HG03060 (cell line): ENCODE data around the gene POLD2.

ENCODE experiments used
- ATAC-seq: cut with Tn5 transposase; IDR thresholded peaks from one replicate; pipeline ENCODE4 v1.9.1; 2021; ENCODE audit warnings: low read depth, moderate number of reproducible peaks; ENCODE audit not compliant: unreplicated experiment

Gene POLD2

DNA sequence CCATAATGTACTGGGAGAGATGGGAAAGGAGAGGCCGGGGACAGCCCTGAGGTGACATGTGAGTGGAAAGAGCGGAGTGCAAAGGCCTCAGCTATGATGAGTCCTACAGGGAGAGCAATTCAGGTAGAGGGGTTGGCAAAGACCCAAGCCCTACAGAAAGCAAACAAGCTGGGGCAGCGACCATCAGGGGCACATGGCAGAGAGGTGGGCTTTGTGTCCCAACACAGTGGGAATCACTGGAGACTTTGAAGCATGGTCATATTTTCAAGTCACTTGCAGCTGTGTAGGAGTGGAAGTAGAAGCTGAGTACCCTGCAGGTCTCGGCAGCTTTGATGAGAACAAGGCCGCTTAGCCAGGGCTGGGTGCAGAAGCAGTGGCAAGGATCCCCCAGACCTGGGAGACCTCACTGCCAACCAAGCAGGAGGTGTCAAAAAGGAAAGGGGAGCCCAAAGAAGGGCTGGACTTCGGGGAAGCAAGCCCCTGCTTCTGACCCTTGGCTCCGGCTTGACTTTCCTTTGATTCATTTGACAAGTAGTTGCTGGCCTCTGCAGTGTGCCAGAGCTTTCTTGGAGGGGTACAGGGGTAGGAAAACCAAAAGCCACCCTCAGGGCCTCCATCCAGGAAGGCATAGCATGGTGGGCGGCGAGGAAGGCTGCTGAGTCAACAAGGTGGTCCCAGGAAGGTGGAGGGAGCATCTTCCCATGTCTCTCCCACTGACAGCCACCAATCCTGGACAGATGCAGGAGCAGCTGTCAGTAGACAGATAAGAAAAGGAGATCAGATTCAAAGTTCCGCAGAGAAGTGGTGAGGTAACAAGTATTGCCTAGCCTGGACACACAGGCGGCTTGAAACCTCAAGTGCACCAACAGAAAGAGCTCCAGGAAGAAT lies 56.0 kb downstream of the POLD2 start:
- ATAC-seq: no peak

DNA sequence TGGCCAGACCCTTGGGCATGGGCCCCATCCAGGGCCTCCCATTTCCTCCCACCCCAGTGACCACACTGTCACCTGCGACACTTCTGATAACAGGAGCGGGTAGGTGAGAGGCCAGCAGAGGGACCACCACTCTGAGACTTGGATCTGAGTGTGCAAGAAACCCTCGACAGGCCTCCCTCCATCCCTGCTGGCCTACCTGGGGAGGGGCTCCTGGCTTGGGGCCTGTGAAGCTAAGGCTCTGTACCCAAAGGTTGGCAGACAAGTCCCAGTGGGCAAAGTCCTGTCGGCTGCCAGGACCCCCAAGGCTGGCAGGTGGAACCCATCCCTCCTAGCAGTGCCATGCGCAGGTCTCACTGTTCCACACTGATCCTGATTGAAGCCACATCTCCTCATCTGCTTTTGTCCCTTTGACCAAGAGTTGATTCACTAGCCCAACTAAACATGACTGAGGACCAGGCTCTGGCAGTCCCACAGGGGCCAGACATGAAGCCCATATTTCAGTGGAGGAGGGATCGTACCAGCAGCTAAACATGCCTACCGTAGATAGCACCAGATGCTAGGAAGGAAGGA lies 56.8 kb downstream of the POLD2 start:
- no peak for ATAC-seq

DNA sequence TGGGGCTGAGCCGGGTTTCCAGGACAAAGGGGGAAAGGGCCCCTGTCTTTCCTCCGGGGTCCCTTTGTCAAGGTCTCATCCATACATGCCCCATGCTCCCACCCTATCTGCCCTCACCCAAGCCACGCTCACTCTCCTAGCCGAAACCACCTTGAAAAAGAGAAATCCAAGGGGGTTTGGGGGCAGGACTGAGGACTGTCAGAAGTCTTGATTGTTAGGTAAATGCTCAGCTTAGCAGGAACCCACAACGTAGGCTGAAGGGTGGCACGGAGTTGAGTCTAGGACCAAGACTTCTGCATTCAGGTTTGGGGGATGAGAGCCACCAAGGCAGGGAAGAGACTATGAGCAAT lies 57.3 kb downstream of the POLD2 start:
- ATAC-seq: no peak

DNA sequence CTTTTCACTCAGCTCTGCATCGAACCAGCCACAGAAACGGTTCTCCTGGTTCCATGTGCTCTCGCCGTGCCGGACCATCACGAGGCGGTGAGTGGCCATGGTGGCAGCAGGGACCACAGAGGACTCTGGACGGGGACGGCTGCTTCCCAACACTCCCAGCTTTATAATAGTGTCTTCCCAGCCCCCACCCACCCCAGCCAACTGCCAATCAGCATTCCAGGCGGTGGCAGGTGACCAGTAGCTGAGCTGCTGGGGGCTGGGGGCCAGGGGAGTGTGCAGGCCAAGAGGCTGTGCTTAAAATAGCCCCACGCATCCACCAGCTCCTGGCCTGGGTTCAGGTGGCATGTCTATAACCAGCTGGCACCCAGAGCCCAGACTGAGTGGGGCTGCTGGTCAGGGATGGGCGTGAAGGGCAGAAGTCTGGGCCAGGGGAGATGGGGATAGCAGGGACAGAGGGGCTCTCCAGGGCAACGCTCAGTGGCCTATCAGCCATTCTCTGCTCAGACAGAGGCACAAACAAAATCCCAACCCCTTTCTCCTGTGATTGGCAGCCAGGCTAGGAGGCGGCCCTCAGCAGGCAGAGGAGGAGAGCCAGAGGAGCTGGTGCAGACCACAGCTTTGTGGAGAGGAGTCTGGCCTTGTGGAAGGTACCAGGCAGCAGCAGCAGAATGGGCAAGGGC lies 57.8 kb downstream of the POLD2 start, which contains the start of gene PGAM2:
Gene PGAM2, minus strand, starts transcription at position 137 of the 680 bp plus-strand sequence. Its CDS starts 38 bp downstream, at position 99.
- ATAC-seq: no peak

DNA sequence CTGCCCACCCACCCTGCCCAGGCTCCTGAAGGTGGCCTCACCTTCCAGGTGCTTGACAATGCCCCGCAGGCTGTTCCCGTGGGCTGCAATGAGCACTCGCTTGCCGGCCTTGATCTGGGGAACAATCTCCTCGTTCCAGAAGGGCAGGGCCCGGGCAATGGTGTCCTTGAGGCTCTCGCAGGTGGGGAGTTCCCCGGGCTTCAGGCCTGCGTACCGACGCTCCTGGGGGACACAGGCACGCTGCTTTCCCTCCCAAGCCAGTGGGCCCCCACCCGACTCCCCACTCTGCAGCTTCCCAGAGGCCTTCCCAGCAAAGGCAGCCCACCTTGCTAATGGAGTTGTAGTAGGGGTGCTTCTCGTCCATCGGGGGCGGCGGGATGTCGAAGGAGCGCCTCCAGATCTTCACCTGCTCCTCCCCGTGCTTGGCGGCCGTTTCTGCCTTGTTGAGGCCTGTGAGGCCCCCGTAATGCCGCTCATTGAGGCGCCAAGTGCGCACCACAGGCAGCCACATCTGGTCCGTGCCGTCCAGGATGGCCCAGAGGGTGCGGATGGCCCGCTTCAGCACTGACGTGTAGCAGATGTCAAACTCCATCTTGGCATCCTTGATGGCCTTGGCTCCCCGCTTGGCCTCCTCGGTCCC lies 58.4 kb downstream of the POLD2 start:
- no peak for ATAC-seq
